HUDEP-2 (cell line): ENCODE data around the gene PTGES2.
A peak's percentile ranks its signal among the peaks of the same experiment; 100 is the strongest.

ENCODE experiments used
- DNase-seq, 76 experiments: peaks; one replicate each; lab custom pipeline; 2025; ENCODE audit not compliant: unreplicated experiment in 76 of 76; lab: John Stamatoyannopoulos, UW

The PTGES2 gene

GRCh38 chr9:128106181-128106939, 21.2 kb downstream of the PTGES2 start:
- no peak for DNase-seq

GRCh38 chr9:128105538-128106175, 21.9 kb downstream of the PTGES2 start:
- DNase-seq = no peak

- DNase-seq = no peak
Measured at GRCh38 chr9:128104171-128104618, 23.3 kb downstream of the PTGES2 start.

- DNase-seq = no peak
Measured at GRCh38 chr9:128103589-128103962, 24.0 kb downstream of the PTGES2 start.

GRCh38 chr9:128102861-128103588, 24.5 kb downstream of the PTGES2 start:
- no peak for DNase-seq

- no peak for DNase-seq
Measured at GRCh38 chr9:128102196-128102595, 25.3 kb downstream of the PTGES2 start.

GRCh38 chr9:128101690-128102089, 25.8 kb downstream of the PTGES2 start:
- DNase-seq = no peak

GRCh38 chr9:128101231-128101661, 26.3 kb downstream of the PTGES2 start:
- no peak for DNase-seq

- DNase-seq = no peak
Measured at GRCh38 chr9:128100581-128100980, 26.9 kb downstream of the PTGES2 start.

GRCh38 chr9:128099932-128100491, 27.5 kb downstream of the PTGES2 start:
- DNase-seq = no peak

GRCh38 chr9:128099231-128099931, 28.1 kb downstream of the PTGES2 start:
- peak in 4 of 76 experiments; percentile 16 to 27 (median 24) for DNase-seq

GRCh38 chr9:128098297-128099230, 29.0 kb downstream of the PTGES2 start:
- peak in 72 of 76 experiments; percentile 27 to 88 (median 74) for DNase-seq

- no peak for DNase-seq
Measured at GRCh38 chr9:128097543-128098296, 29.8 kb downstream of the PTGES2 start.

GRCh38 chr9:128096616-128097536, 30.7 kb downstream of the PTGES2 start:
- DNase-seq = no peak

- no peak for DNase-seq
Measured at GRCh38 chr9:128094950-128095544, 32.5 kb downstream of the PTGES2 start.

GRCh38 chr9:128094166-128094949, 33.2 kb downstream of the PTGES2 start:
- peak in 74 of 76 experiments; percentile 29 to 94 (median 84) for DNase-seq
